NCI-H146 treated with DMSO at 0.1 percent for 48 hours (cell line): ENCODE data around the gene NECAB2.

Source experiments
- DNase-seq: peaks from one replicate; lab custom pipeline; 2025; ENCODE audit not compliant: unreplicated experiment; lab: John Stamatoyannopoulos, UW

Gene NECAB2

GRCh38 chr16:83965444-83966152 is 2.4 kb upstream of the NECAB2 start:
- DNase-seq, result no peak

- DNase-seq, result no peak
Observed at GRCh38 chr16:83966153-83966696, 1.8 kb upstream of the NECAB2 start.

GRCh38 chr16:83967091-83967490 is 953 bp upstream of the NECAB2 start:
- DNase-seq, result no peak

GRCh38 chr16:83968306-83968851 is 335 bp downstream of the NECAB2 start:
- DNase-seq, result no peak

- DNase-seq, result no peak
Observed at GRCh38 chr16:83968891-83969649, 1.0 kb downstream of the NECAB2 start.

GRCh38 chr16:83969771-83970429 is 1.9 kb downstream of the NECAB2 start:
- DNase-seq, result no peak

- no peak for DNase-seq
Observed at GRCh38 chr16:83970430-83970815, 2.4 kb downstream of the NECAB2 start.

GRCh38 chr16:83971165-83972130 is 3.4 kb downstream of the NECAB2 start:
- DNase-seq, result no peak

GRCh38 chr16:83972256-83973008 is 4.4 kb downstream of the NECAB2 start:
- no peak for DNase-seq

GRCh38 chr16:83973077-83973476 is 5.0 kb downstream of the NECAB2 start:
- no peak for DNase-seq

GRCh38 chr16:83973581-83974385 is 5.7 kb downstream of the NECAB2 start:
- DNase-seq, result no peak

GRCh38 chr16:83974475-83974874 is 6.4 kb downstream of the NECAB2 start:
- no peak for DNase-seq

GRCh38 chr16:83975590-83976260 is 7.7 kb downstream of the NECAB2 start:
- no peak for DNase-seq

- DNase-seq, result no peak
Observed at GRCh38 chr16:83977056-83977815, 9.2 kb downstream of the NECAB2 start.

GRCh38 chr16:83978401-83978904 is 10.4 kb downstream of the NECAB2 start:
- no peak for DNase-seq

- DNase-seq, result no peak
Observed at GRCh38 chr16:83979441-83979840, 11.4 kb downstream of the NECAB2 start.

- DNase-seq, result no peak
Observed at GRCh38 chr16:83980794-83981193, 12.8 kb downstream of the NECAB2 start.
